HEK293T (cell line): ENCODE measurements around the gene CCDC138.

Source experiments
- FOXA1 ChIP-seq: fragments of 450-650 bp; IDR thresholded peaks from 2 replicates; pipeline ENCODE4 v1.6.1; 2016; ENCODE audit warnings: mild to moderate bottlenecking
- FOXK2 ChIP-seq: fragments of 450-650 bp; IDR thresholded peaks from 2 replicates; pipeline ENCODE4 v1.6.1; 2016; ENCODE audit warnings: mild to moderate bottlenecking
- HDGF ChIP-seq: fragments of 450-650 bp; IDR thresholded peaks from 2 replicates; pipeline ENCODE4 v1.6.1; 2017; ENCODE audit warnings: antibody characterized with exemption, borderline replicate concordance
- SUZ12 ChIP-seq: fragments of 450-650 bp; IDR thresholded peaks from 2 replicates; pipeline ENCODE4 v1.6.1; 2016; ENCODE audit warnings: mild to moderate bottlenecking
- ZNF384 ChIP-seq: fragments of 450-650 bp; IDR thresholded peaks from 2 replicates; pipeline ENCODE4 v1.6.1; 2016

GRCh38 chr2:108803045-108803736 is 16.6 kb downstream of the CCDC138 start:
- TF ChIP-seq HDGF = no peak
- no peak for TF ChIP-seq ZNF384
- no peak for TF ChIP-seq SUZ12
- TF ChIP-seq FOXK2 = no peak
- no peak for TF ChIP-seq FOXA1
